Measurements from ENCODE around the gene PCBP3. TPM values are rescaled to one million over a fixed set of nuclear protein-coding genes. Genes with fewer than 3 reads are reported as not detected.

The PCBP3 gene
- total RNA-seq, 1 experiment from 2014 or later, result not detected

GRCh38 chr21:45636459-45636858, 7.1 kb upstream of the PCBP3 start:
- ChIA-PET POLR2A (no interaction called here), CTCF (no interaction called here)
- Histone ChIP-seq H3K4me3 (ENCODE audit: low read depth in 2 of 2, low read length in 2 of 2) (no peak overlapping the region), H3K36me3 (ENCODE audit: control insufficient read depth, insufficient read depth, low read length) (no peaks in the 10 kb centered on the region), H3K4me1 (ENCODE audit: control insufficient read depth, insufficient read depth, low read length) (no peaks in the 10 kb centered on the region), H3K27ac (ENCODE audit: low read length) (no peak overlapping the region), H3K9me3 (ENCODE audit: control insufficient read depth, insufficient read depth, low read depth, low read length) (no peaks in the 10 kb centered on the region), H3K27me3 (ENCODE audit: control insufficient read depth, insufficient read depth, low read length) (no peaks in the 10 kb centered on the region)
- BruUV-seq (replicated peaks), result no TSS peak
- ATAC-seq (no peak), DNase-seq (ENCODE audit: low read depth, low spot score) (no peak)
- intact Hi-C loops (cut with micrococcal nuclease; ENCODE audit: unreplicated experiment), result no loop called here
- TF ChIP-seq REST (IDR thresholded peaks at IDR 0.05; ENCODE audit: insufficient read depth in 1 of 2, low read depth in 2 of 2, low read length in 1 of 2) (no peak), TCF7L2 (IDR thresholded peaks at IDR 0.05; ENCODE audit: low read depth, low read length) (no peak)
- in situ Hi-C loops (cut with HindIII; ENCODE audit: low pct_unique_long_range_greater_than_20kb, low sequenced_read_pairs), result no loop called here

- Histone ChIP-seq H3K36me3 (ENCODE audit: control insufficient read depth, insufficient read depth, low read length) (no peaks in the 10 kb centered on the region), H3K27ac (ENCODE audit: low read length) (no peak overlapping the region), H3K4me1 (ENCODE audit: control insufficient read depth, insufficient read depth, low read length) (no peaks in the 10 kb centered on the region), H3K27me3 (ENCODE audit: control insufficient read depth, insufficient read depth, low read length) (no peaks in the 10 kb centered on the region), H3K4me3 (ENCODE audit: low read depth in 2 of 2, low read length in 2 of 2) (no peak overlapping the region), H3K9me3 (ENCODE audit: control insufficient read depth, insufficient read depth, low read depth, low read length) (no peaks in the 10 kb centered on the region)
- TF ChIP-seq TCF7L2 (IDR thresholded peaks at IDR 0.05; ENCODE audit: low read depth, low read length) (no peak), SIN3A (IDR thresholded peaks at IDR 0.05; ENCODE audit: borderline replicate concordance, insufficient read depth, low read depth, low read length) (no peak), REST (IDR thresholded peaks at IDR 0.05; ENCODE audit: insufficient read depth in 1 of 2, low read depth in 2 of 2, low read length in 1 of 2) (no peak), CTCF (IDR thresholded peaks at IDR 0.05) (no peak), POLR2AphosphoS5 (IDR thresholded peaks at IDR 0.05; ENCODE audit: low read depth, low read length) (no peak)
- in situ Hi-C loops (cut with HindIII; ENCODE audit: low pct_unique_long_range_greater_than_20kb, low sequenced_read_pairs) (no loop called here), intact Hi-C loops (cut with micrococcal nuclease; ENCODE audit: unreplicated experiment) (no loop called here)
- no peak for DNase-seq (ENCODE audit: low read depth, low spot score)
- ChIA-PET POLR2A (no interaction called here), CTCF (no interaction called here)
- no TSS peak for BruUV-seq (replicated peaks)
- no peak for ATAC-seq
Measured at GRCh38 chr21:45636951-45637646, 6.4 kb upstream of the PCBP3 start.

Measured in Panc1 (cell line).